Measurements from ENCODE around the gene AP5S1.
"Not testable (repeated sequence)": the region's sequence is repeated elsewhere in the genome, so short reads cannot be mapped to it uniquely, and the experiment has no call there.

The AP5S1 gene, protein sequence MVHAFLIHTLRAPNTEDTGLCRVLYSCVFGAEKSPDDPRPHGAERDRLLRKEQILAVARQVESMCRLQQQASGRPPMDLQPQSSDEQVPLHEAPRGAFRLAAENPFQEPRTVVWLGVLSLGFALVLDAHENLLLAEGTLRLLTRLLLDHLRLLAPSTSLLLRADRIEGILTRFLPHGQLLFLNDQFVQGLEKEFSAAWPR

GRCh38 chr20:3820048-3820900 lies at the start of gene AP5S1:
Gene AP5S1, plus strand, starts transcription at chr20:3820547. Its CDS starts 1,571 bp downstream, at chr20:3822118.
- peak; percentile 97 for DNase-seq

GRCh38 chr20:3771552-3772058 lies 48.7 kb upstream of the AP5S1 start:
- no peak for DNase-seq

- DNase-seq = no peak
Measured at GRCh38 chr20:3775457-3776108, 44.8 kb upstream of the AP5S1 start.

- DNase-seq = no peak
Measured at GRCh38 chr20:3777381-3777715, 43.0 kb upstream of the AP5S1 start.

- no peak for DNase-seq
Measured at GRCh38 chr20:3777716-3778629, 42.4 kb upstream of the AP5S1 start.

DNA sequence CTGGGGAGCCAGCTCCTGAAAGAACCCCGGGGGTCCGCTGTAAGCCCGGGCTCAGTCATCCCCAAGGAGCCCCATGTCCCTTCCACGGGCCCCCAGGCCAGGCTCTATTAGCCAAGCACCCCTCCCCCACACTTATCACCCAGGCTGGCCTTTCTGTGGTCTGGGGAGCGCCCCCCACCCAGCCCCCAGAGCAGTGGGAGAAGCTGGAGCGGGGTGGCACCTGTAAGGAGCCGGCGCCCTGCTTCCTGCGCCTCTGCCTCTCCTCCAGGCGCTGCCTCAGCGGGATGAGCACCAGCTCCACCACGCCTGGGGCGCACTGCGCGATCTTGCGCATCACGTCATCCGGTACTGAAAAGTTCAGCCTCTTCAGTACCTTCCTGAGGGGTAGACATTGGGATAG lies 41.4 kb upstream of the AP5S1 start:
- no peak for DNase-seq

- peak; percentile 68 for DNase-seq
Measured at GRCh38 chr20:3781153-3781910, 39.0 kb upstream of the AP5S1 start, which contains the start of gene SPEF1. Gene SPEF1, minus strand, starts transcription at chr20:3781448. Its CDS starts 161 bp downstream, at chr20:3781287.

- no peak for DNase-seq
Measured at GRCh38 chr20:3782597-3782996, 37.8 kb upstream of the AP5S1 start.

DNA sequence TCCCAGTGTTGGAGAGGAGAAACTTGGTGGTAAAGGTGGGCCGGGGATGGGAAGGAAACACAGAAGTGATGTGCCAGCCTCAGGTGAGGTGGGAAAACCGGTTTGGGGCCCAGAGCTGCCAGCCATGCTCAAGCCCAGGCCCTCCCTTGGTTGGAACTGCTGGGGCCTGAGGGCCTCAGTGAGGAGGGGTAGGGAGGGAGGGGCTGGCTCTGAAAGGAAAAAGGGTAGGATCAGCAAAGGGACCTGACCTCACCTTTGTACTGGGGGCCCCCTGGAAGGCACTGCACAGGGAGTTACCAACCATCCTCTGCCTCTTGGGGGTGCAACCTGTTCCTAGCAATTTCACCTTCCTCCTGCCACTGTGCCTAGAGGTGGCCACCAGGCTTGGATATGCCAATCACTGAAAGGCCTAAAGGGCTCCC lies 37.3 kb upstream of the AP5S1 start:
- no peak for DNase-seq

DNA sequence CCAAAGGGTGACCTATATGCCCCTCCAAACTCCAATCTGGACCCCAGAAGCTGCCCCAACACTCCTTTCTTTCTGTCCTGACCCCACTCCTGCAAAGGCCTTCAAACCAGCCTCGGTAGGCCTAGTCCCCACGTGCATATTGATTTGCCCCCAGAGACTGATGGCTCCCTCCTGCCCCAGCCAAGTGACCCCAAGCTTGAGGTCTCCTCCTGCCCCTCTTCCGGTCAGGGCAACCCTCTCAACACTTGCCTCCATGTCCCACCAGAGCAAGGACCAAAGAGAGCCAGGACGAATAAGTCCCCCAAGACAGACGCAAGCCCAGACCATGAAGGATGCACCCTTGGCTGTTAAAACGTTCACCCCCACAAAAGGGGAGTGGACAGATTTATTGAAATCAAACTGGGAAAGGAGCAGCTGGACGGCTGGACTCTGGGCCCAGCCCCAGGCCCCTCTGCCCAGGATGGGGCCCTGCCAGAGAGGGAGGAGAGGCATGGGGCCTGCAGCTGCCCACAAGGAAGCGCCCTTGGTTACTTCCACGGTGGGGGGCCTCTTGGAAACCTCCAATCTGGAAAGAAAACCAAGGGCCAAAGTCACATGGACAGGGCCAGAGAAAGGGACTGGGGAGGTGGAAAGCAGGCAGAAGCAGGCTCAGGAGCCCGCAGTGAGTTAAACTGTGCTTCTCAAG lies 36.7 kb upstream of the AP5S1 start:
- no peak for DNase-seq

DNA sequence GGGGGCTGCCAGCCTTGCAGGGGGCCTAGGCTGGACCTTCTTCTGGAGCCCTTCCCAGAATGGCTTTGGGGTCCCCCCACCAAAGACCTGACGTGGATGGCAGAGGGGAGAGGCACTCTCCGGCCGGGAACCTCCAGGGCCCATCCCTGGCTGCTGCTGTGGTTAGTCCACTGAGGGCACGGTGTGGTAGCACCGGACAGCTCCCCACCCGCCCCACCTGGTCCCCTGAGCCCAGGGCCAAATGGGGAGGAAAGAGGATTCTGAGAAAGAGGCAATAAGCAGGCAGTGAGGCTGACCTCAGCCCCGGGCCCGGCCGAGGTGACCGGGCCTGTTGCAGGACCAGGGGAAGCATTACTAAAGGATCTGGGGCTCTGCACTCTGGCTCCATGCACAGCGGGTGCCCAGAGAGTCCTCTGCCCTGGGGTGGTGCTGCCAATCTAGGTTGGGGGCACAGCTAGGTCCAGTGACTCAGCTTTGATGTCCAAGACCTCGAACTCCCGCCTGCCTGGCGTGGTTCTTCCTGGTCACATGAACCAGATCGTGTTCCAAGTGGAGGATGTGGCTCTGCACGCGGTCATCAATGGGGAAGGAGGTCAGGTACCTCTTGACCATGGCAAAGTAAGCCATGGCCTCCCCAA lies 36.0 kb upstream of the AP5S1 start:
- DNase-seq = no peak

GRCh38 chr20:3784863-3785239 lies 35.5 kb upstream of the AP5S1 start:
- DNase-seq = no peak

DNA sequence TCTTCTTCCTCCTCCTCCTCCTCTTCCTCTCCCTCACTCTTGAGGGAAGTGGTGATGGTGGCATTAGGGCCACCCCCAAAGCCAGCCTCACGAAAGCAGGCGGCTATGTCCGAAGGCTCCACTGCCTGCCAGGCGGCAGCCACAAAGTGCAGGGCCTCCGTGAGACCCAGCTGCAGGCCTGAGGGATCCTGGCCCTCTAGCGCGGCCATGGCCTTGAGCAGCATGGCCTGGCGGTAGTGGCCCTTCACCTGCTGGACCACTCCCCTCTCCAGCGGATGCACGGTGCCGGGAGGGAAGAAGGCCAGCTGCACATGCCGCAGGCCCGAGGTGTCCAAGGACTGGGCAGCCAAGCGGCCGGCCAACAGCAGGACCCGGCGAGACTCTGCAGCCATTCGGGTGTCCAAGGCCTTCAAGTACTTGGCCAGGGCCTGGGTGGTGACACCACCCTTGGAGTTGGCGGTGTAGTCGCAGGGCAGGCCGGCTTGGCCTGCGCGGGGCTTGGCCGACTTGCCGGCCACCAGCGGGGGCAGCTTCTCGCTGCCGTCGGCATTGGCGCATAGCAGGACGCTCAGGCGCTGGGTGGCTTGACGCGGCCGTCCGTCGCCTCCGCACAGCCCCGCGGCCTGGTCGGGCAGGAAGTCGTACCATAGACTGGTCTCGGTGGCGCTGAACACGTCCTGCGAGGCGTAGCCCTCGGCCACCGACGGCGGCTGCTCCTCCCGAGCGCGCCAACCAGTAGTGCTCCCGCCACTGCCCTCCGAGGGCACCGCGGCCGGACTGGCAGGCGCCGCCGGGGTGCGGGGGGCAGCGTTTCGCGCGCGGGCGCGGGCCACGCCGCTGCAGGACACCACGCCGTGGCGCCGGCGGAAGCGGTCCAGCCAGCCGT lies 34.9 kb upstream of the AP5S1 start:
- DNase-seq = peak; percentile 49

GRCh38 chr20:3786126-3786484 lies 34.2 kb upstream of the AP5S1 start:
- no peak for DNase-seq

- DNase-seq = peak; percentile 84
Measured at GRCh38 chr20:3786665-3787323, 33.6 kb upstream of the AP5S1 start, which contains the start of gene CENPB. Gene CENPB, minus strand, starts transcription at chr20:3786740. Its CDS starts 257 bp downstream, at chr20:3786483.

- no peak for DNase-seq
Measured at GRCh38 chr20:3787324-3788014, 32.9 kb upstream of the AP5S1 start.

- no peak for DNase-seq
Measured at GRCh38 chr20:3788685-3789155, 31.6 kb upstream of the AP5S1 start.

GRCh38 chr20:3789201-3789600 lies 31.1 kb upstream of the AP5S1 start:
- not testable (repeated sequence) for DNase-seq

Measured in GOT3 (cell line).